H1 (cell line): ENCODE measurements around the gene PPFIA4. TPM values are rescaled to one million over a fixed set of nuclear protein-coding genes. Genes with fewer than 3 reads are reported as not detected.

Source experiments
- ASH2L ChIP-seq: fragments of 200-600, 300-600 bp; sonication (generic); IDR thresholded peaks from one replicate; pipeline ENCODE4 v1.7.1; 2017; ENCODE audit warnings: low read length
- BACH1 ChIP-seq: IDR thresholded peaks from 2 replicates; pipeline ENCODE4 v1.6.1; 2012; ENCODE audit warnings: low read length, improper control_type of control experiment
- CBX8 ChIP-seq: fragments of 300-800, 300-1000 bp; sonication (generic); IDR thresholded peaks from 2 replicates; pipeline ENCODE4 v1.7.1; 2016; ENCODE audit warnings: low read depth, low read length, borderline replicate concordance
- CEBPB ChIP-seq: IDR thresholded peaks from 2 replicates; pipeline ENCODE4 v1.6.1; 2012; ENCODE audit warnings: low read depth, low read length
- CREB1 ChIP-seq: IDR thresholded peaks from 2 replicates; pipeline ENCODE4 v1.6.1; 2012; ENCODE audit warnings: inconsistent platforms
- CTCF ChIP-seq, 3 experiments: IDR thresholded peaks; 1 replicate in 2 of 3; 2 replicates in 1 of 3; pipeline versions ENCODE4 v1.5.1 to v1.6.1; 2011; ENCODE audit warnings: low read length in 3 of 3, mild to moderate bottlenecking in 3 of 3, inconsistent platforms in 2 of 3, low read depth in 1 of 3, moderate library complexity in 1 of 3; ENCODE audit not compliant: insufficient read depth in 1 of 3; ENCODE audit errors: control extremely low read depth in 1 of 3
- EGR1 ChIP-seq: IDR thresholded peaks from 2 replicates; pipeline ENCODE4 v1.6.1; 2011; ENCODE audit warnings: low read depth, low read length, borderline replicate concordance
- MAFK ChIP-seq: IDR thresholded peaks from 2 replicates; pipeline ENCODE4 v1.6.1; 2012; ENCODE audit warnings: low read depth, mild to moderate bottlenecking, improper control_type of control experiment, low read length
- NRF1 ChIP-seq: IDR thresholded peaks from 2 replicates; pipeline ENCODE4 v1.6.1; 2011; ENCODE audit warnings: mild to moderate bottlenecking, low read depth, low read length, improper control_type of control experiment
- POLR2AphosphoS5 ChIP-seq: IDR thresholded peaks from 2 replicates; pipeline ENCODE4 v1.6.1; 2011; ENCODE audit warnings: low read depth, low read length
- RAD21 ChIP-seq, 2 experiments: IDR thresholded peaks in 1 of 2; conservative IDR thresholded peaks in 1 of 2; 2 replicates each; pipeline ENCODE4 v1.6.1; 2011; ENCODE audit warnings: low read depth in 2 of 2, low read length in 2 of 2, improper control_type of control experiment in 1 of 2, inconsistent platforms in 1 of 2, mild to moderate bottlenecking in 1 of 2, moderate library complexity in 1 of 2
- RFX5 ChIP-seq: IDR thresholded peaks from 2 replicates; pipeline ENCODE4 v1.6.1; 2011; ENCODE audit warnings: low read depth, low read length, improper control_type of control experiment, borderline replicate concordance
- RXRA ChIP-seq: IDR thresholded peaks from 2 replicates; pipeline ENCODE4 v1.6.1; 2011; ENCODE audit warnings: low read depth, mild to moderate bottlenecking, low read length, moderate library complexity; ENCODE audit not compliant: insufficient read depth
- SIN3A ChIP-seq, 2 experiments: IDR thresholded peaks in 1 of 2; conservative IDR thresholded peaks in 1 of 2; 2 replicates each; pipeline ENCODE4 v1.6.1; 2011 to 2012; ENCODE audit warnings: low read length in 2 of 2, improper control_type of control experiment in 1 of 2, low read depth in 1 of 2, mild to moderate bottlenecking in 1 of 2
- SIX5 ChIP-seq: IDR thresholded peaks from 2 replicates; pipeline ENCODE4 v1.6.1; 2011; ENCODE audit warnings: mild to moderate bottlenecking, low read depth, low read length
- SP4 ChIP-seq: IDR thresholded peaks from 2 replicates; pipeline ENCODE4 v1.6.1; 2012; ENCODE audit warnings: low read length, inconsistent platforms
- TAF1 ChIP-seq: IDR thresholded peaks from 2 replicates; pipeline ENCODE4 v1.6.1; 2011; ENCODE audit warnings: mild to moderate bottlenecking, low read depth, low read length
- TBP ChIP-seq: IDR thresholded peaks from 2 replicates; pipeline ENCODE4 v1.6.1; 2011; ENCODE audit warnings: low read depth, low read length, improper control_type of control experiment
- polyA plus RNA-seq, 7 experiments: library from polyadenylated mRNA; depleted of rRNA in 3 of 7; stranded (reverse) in 5 of 7; unstranded in 2 of 7; fragments of >200 nt in 5 of 7; fragments of 200-250 nt in 2 of 7; gene quantifications; 1 replicate in 5 of 7; 2 replicates in 1 of 7; 4 replicates in 1 of 7; pipeline versions ENCODE4 v1.2.1 to v1.2.3, GENCODE V29; 2011 to 2013; ENCODE audit warnings: missing spikeins in 2 of 7, mixed read lengths in 2 of 7
- total RNA-seq: library from RNA; stranded (reverse); fragmentation: NEBNext Ultra II Directional; extraction: Animal tissue kit (Norgen Biotek cat#: 25700); gene quantifications from 2 replicates; pipeline ENCODE4 v1.2.1, GENCODE V29; 2021

The PPFIA4 gene
- total and polyA plus RNA-seq, 2 of the 8 experiments (the other 6 are each of a cell fraction or from before 2014, with no cell fraction given) = 9.0 to 9.9 TPM

- TF ChIP-seq RAD21 (IDR thresholded peaks at IDR 0.05 in 1 of 2, conservative IDR thresholded peaks at IDR 0.05 in 1 of 2; ENCODE audit: low read depth in 2 of 2, low read length in 2 of 2) (peak; percentile 40), CREB1 (no peak), SIN3A (conservative IDR thresholded peaks at IDR 0.05 in 1 of 2, IDR thresholded peaks at IDR 0.05 in 1 of 2; ENCODE audit: low read depth in 1 of 2, low read length in 2 of 2) (no peak), CEBPB (no peak), RFX5 (no peak), ASH2L (peak; percentile 11), MAFK (no peak), NRF1 (no peak), TBP (no peak), TAF1 (no peak), SIX5 (no peak), CBX8 (no peak), CTCF (IDR thresholded peaks at IDR 0.05; ENCODE audit: control extremely low read depth in 1 of 3, insufficient read depth in 1 of 3, low read depth in 1 of 3, low read length in 3 of 3) (peak; percentile 20 to 74 (median 59)), RXRA (no peak), SP4 (no peak), POLR2AphosphoS5 (no peak), EGR1 (no peak), BACH1 (no peak)
These were observed 100.0 kb downstream of the PPFIA4 start (continued) for GRCh38 chr1:203126151-203126865.
